ENCODE data around the gene ONECUT2. TPM values are rescaled to one million over a fixed set of nuclear protein-coding genes. Genes with fewer than 3 reads are reported as not detected.

ONECUT2 gene
- total RNA-seq, 1 experiment from 2014 or later = 1.1 TPM

DNA sequence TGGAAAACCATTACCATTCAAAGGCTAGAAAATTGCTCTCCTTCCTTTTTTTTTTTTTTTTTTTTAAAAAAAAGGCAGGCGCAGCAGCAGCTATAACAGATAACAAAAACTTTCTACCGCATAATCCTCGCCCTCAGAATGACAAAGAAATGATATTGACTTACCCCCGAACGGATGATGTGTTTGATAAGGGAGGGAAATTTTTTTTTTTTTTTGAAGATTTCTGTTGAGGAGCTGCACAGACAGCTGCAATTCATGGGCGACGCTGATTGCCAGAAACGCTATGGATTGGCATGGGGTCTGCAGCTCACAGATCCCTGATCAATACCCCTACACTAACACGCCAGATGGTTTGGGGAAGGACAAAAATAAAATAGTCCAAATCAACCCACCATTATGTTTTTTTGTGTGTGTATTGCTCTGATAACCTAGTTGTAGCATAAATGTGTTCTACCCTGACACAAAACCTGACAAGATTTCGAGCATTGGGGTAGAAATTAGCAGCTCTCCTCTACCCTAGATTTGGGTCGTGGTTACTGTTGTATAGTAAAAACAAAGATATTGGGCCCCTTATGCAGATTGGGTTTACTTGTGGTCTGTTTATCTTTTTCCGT, 3.6 kb upstream of the ONECUT2 start:
- no peak for DNase-seq (ENCODE audit: low read depth)

DNA sequence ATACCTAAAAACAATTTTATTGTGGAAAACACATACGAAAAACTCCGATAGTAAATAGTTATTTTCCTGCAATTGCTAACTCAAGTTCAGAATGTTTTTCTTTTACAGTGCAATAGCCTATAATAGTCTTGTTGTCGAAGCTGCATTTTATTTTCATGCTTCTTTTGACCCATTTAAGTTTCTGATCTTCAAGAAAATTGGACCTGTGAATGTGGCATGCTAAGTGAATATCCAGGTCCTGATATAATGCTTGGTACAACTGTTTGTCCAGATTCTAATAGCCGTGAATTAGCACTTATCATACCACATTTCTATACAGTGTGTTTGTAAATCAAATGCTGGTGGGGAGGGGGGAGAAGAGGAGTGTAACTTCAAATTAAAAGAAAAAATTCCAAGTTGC, 3.0 kb upstream of the ONECUT2 start:
- no peak for DNase-seq (ENCODE audit: low read depth)

DNA sequence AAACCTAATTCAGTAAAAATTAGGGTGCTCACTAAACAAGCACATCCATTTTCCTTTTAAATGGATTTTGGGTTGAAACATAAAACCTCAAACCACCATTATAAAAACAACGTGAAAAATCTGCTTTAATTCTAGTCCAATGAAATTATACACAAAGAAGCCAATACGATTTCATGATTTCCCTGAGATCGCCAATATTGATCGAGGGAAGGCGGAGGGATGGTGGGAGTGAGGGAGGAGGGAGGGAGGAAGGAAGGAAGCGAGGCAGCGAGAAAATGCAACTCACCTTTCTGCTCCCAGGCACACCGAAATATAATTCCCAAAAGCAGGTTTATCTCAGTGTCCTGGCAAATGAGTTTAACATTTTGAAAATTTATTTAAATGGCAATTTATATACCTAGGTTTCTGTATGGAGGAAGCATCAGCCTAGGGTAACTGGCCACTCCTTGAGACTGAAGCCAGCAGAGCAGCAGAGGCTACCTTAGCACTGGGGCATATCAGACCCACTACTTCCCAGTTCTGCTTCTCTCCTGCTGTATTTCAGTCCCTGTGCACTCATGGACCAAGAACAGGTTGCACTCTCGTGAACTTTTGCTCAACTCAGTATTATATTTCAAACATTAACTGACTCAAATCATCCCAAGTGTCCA, 2.3 kb upstream of the ONECUT2 start:
- DNase-seq (ENCODE audit: low read depth) = no peak

DNA sequence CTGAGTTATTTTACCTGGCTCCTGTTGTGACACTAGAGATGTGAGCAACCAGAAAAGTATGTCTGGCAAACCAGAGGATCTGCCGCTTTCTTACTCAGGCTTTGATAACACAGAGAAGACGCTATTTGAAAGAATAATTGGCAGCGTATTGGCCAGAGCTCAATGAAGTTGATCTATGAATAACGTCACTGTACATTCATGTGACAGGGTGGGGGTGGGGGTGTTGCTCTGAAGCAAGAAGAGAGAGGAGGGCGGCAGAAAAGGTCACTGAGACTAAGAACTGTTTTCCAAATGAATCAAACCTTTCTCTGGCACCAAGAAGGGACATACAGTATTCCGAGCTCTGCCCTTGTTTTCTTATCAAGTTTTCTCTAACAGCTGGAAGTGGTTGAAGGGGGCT, 1.7 kb upstream of the ONECUT2 start:
- no peak for DNase-seq (ENCODE audit: low read depth)

DNA sequence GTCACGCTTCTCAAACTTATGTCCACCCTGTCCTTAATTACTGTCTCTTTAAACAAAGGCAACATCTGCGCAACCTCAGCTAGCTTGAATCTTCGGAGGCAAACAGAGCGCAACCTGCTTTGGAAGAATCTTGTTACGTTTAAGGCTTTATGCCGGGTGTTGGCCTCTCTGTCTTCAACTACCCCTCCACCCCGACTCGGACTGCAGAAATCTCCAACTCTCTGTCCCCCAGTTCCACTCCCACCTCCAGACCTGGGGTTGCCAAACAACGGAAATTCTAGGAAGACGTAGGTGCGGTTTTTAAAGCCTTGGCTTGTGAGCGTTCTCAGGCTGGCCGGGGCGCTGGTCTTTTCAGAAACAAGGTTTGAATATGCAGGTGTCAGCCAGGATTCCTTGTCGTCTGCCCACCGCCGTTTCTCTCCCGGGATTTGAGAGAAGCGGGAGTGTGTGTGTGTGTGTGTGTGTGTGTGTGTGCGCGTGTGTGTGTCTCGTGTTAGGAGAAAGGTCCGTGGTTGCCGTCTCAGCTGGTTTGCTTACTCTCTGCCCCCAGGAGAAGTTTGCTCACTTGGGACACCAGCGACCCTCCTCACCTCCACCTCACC, 1.1 kb upstream of the ONECUT2 start:
- DNase-seq (ENCODE audit: low read depth) = no peak

DNA sequence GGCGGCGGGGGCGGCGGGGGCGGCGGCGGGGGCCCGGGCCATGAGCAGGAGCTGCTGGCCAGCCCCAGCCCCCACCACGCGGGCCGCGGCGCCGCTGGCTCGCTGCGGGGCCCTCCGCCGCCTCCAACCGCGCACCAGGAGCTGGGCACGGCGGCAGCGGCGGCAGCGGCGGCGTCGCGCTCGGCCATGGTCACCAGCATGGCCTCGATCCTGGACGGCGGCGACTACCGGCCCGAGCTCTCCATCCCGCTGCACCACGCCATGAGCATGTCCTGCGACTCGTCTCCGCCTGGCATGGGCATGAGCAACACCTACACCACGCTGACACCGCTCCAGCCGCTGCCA, 644 bp downstream of the ONECUT2 start:
- DNase-seq (ENCODE audit: low read depth) = no peak

DNA sequence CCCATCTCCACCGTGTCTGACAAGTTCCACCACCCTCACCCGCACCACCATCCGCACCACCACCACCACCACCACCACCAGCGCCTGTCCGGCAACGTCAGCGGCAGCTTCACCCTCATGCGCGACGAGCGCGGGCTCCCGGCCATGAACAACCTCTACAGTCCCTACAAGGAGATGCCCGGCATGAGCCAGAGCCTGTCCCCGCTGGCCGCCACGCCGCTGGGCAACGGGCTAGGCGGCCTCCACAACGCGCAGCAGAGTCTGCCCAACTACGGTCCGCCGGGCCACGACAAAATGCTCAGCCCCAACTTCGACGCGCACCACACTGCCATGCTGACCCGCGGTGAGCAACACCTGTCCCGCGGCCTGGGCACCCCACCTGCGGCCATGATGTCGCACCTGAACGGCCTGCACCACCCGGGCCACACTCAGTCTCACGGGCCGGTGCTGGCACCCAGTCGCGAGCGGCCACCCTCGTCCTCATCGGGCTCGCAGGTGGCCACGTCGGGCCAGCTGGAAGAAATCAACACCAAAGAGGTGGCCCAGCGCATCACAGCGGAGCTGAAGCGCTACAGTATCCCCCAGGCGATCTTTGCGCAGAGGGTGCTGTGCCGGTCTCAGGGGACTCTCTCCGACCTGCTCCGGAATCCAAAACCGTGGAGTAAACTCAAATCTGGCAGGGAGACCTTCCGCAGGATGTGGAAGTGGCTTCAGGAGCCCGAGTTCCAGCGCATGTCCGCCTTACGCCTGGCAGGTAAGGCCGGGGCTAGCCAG, 1.2 kb downstream of the ONECUT2 start:
- no peak for DNase-seq (ENCODE audit: low read depth)

DNA sequence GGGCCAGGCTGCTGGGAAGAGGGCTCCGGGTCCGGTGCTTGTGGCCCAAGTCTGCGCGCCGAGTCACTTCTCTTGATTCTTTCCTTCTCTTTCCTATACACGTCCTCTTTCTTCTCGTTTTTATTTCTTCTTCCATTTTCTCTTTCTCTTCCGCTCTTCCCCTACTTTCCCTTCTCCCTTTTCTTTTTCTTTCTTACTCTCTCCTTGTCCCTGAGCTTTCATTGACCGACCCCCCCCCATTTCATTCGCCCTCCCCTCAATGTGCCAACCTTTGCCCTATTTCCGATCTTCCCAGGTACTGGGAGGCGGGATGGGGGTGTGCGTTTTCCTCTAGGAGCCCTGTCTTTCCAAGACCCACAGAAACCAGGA, 1.8 kb downstream of the ONECUT2 start:
- DNase-seq (ENCODE audit: low read depth) = no peak

DNA sequence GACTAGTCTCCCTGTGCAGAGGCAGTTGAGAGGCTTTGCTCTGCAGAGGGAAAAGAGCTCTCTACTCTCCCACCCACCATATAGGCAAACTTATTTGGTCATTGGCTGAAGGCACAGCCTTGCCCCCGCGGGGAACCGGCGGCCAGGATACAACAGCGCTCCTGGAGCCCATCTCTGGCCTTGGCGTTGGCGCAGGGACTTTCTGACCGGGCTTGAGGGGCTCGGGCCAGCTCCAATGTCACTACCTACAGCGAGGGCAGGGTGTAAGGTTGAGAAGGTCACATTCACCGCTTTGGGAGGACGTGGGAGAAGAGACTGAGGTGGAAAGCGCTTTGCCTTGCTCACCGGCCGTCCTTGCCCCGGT, 2.2 kb downstream of the ONECUT2 start:
- DNase-seq (ENCODE audit: low read depth) = peak; percentile 53

DNA sequence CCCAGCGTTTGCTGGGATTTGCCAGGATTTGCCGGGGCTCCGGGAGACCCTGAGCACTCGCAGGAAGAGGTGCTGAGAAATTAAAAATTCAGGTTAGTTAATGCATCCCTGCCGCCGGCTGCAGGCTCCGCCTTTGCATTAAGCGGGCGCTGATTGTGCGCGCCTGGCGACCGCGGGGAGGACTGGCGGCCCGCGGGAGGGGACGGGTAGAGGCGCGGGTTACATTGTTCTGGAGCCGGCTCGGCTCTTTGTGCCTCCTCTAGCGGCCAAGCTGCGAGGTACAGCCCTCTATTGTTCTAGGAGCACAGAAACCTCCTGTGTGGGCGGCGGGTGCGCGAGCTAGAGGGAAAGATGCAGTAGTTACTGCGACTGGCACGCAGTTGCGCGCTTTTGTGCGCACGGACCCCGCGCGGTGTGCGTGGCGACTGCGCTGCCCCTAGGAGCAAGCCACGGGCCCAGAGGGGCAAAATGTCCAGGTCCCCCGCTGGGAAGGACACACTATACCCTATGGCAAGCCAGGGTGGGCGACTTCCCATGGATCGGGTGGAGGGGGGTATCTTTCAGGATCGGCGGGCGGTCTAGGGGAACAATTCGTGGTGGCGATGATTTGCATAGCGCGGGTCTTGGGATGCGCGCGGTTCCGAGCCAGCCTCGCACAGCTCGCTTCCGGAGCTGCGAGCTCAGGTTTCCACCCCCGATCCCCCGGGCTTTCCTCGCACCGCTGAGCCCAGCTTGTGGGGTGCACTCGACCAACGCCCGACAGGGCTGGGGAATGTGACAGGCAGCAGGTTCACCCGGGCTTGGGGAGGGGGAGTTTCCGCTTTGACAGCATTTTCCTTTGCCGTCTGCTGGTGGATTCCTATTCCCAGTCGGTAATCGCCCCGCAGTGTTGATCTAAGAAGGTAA, 2.8 kb downstream of the ONECUT2 start:
- peak; percentile 88 for DNase-seq (ENCODE audit: low read depth)

DNA sequence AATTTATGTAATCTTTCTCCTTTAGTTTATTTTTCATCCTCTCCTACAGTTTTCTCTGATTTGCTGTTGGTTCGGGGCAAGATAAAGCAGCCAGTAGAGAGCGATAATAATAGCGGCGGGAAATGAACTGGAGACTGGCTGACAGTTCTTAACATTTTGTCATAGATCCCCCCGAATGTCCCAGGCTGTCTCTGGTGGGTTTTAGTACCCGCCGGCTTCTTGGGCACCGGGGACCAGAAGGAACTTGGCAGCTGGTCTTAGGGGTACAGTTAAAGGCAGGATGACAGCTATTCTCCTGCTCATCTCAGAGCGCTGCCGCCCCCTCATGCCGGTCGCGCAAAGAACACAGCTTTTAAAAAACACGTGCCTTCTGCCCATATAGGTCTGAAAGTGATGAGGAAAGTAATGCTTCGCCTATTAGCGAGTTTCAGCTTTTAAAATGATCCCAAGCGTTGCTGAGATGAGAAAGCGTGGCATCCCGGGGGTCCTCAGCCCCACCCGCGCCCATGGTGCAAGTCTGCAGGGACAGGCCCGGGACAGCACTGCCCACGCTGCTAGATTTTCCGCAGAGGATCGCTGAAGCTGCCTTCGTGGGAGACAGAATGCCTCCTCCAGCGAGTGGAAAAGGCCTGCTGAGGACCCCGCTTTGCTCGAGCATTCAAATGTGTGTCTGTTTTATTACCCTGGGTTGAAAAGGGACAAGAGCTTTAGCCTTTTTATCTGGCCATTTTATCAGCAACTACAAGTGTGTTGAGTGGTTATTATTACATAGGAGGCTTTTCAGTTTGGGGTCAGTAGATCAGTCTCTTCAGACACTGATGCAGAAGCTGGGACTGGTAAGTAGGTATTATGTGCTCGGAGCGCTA, 3.8 kb downstream of the ONECUT2 start:
- no peak for DNase-seq (ENCODE audit: low read depth)

DNA sequence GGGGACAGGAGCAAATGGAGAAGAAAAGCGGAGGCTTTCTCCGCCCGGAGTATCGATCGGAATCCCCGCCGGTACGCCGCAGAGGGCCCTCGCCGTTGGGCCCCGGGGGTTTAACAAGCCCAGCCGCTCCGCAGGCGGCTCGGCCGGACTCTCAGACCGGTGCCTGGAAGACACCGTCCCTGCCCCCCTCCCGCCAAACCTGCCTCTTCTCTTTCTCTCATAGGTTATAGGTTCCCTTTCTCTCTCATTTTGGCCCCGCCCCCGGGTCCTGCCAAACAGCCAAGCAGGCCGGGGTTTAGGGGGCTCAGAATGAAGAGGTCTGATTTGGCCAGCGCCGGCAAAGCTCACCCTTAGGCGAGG, 4.4 kb downstream of the ONECUT2 start:
- DNase-seq (ENCODE audit: low read depth) = no peak

DNA sequence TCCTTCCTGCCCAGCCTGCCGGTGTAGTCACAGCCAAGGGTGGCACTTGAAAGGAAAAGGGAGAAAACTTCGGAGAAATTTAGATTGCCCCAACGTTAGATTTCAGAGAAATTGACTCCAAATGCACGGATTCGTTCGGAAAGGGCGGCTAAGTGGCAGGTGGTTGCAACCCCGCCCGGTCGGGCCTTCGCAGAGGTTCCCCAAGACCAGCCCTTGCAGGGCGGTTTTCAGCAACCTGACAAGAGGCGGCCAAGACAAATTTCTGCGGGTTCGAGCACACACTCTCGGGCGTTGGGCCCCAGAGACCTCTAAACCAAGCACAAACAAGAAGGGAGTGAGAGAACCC, 4.8 kb downstream of the ONECUT2 start:
- DNase-seq (ENCODE audit: low read depth) = no peak

DNA sequence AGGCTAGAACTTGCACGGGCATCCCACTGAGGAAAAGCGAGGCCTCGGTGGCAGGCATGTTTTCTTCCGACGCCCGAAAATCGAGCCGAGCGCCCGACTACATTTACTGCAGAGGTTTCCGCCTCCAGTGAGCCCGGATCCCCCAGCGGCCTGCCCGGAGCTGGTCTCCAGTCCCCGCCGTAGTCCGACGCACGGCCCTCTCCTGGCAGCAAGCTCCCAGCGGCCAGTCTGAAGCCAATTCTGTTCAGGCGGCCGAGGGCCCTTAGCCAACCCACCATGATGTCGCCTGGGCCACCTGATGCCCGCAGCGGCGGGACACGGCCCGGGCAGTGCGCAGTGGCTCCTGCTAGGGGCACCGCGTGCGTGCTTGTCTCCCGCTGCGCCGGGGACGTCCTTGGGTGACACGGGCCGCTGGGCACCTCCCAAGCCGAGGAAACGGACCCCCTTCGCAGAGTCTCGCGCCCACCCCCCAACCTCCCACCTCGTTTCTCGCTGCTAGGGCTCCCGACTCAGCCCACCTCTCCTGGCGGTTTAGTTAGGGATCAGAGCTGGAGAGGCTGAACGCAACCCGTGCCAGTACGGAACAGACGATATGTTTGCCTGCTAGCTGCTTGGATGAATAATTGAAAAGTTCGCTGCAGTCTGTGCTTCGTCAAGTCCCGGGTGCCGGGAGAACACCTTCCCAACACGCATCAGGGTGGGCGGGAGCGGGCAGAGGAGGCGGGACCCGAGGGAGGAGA, 5.3 kb downstream of the ONECUT2 start:
- DNase-seq (ENCODE audit: low read depth) = no peak

DNA sequence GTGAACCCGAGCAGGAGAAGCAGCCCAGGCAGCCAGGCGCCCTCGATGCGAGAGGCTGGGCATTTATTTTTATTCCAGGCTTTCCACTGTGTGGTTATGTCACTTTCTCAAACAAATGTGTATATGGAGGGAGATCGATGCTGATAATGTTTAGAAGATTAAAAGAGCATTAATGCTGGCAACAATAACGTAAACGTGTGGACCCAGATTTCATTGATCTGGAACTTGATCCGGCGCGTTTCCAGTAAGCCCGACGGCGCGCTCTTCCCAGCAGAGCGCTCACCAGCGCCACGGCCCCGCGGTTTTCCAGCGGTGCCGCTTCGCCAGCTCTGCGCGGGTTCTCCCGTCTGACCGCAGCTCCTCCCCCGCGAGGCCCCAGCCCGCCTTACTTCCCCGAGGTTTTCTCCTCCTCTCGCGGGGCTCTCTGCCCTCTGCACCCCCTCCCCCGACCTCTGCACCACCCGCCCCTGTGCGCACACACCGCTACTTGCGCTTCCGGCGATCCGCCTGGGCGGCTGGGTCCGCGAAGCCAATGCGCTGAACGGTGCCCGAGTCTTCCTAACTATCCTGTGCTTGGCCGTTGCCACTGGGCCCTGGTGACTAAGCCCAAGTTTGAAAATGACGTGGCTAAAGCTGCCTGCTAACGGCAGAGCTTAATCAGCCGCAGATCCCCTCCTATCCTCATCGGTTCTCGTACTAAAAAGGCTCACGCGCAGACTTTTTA, 6.1 kb downstream of the ONECUT2 start:
- DNase-seq (ENCODE audit: low read depth) = peak; percentile 49

DNA sequence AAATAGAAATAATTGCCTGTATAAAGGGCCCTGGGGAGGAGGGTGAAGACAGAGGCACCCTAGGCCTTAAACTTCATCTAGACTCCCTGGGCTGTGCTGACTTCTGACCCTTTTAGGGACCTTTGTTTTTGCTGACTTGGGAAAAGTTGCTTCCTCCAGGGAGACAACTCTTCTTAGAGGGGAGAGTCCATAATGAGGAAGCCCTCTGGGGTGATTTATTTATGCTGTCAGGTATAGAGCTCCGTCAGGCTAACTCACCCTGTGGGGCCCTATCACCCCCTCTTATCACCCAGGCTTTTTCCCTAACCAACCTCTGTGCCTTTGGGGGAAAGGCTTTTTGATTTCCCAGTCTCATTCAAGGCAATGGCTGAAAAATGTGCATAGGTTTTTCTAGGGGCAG, 8.1 kb downstream of the ONECUT2 start:
- no peak for DNase-seq (ENCODE audit: low read depth)

DNA sequence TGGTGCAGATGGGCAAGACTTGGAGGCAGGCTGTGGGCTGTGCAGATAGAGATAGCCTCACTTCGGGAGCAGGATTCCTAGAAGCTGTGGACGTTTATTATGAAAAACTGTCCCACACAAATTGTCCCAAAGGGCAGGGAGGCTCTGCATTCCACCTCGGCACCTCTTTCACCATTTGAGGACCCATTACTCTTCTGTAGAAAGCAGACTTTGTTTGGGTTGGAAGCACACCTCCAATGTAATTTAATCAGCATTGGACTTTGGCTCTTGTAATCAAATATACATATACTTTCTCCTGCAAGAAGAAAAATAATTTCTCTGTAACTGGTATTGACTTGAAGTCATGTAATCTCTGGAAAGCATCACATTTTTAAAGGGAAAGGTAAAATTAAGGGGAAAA, 8.5 kb downstream of the ONECUT2 start:
- DNase-seq (ENCODE audit: low read depth) = no peak

DNA sequence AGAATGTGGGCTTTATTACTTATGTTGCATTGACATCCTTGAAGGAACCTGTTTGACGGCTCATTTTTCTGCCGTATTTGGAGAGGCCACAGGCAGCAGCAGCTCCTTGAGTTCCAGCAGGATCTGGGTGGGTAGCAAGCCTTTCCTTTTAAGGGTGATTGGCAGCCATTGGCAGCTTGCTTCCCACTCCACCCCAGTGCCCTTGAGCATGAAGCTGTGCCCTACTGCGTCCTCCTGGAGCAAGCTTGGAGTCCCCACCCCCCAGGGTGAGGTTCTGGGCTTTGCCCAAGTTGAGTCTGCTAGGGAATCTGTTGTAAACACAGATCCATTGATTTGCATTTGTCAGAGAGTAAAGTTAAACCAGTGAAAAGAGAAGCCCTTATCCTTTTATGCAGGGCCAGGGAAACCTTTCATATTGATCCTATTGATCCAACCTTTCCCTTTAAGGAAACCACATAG, 9.2 kb downstream of the ONECUT2 start:
- DNase-seq (ENCODE audit: low read depth) = no peak

DNA sequence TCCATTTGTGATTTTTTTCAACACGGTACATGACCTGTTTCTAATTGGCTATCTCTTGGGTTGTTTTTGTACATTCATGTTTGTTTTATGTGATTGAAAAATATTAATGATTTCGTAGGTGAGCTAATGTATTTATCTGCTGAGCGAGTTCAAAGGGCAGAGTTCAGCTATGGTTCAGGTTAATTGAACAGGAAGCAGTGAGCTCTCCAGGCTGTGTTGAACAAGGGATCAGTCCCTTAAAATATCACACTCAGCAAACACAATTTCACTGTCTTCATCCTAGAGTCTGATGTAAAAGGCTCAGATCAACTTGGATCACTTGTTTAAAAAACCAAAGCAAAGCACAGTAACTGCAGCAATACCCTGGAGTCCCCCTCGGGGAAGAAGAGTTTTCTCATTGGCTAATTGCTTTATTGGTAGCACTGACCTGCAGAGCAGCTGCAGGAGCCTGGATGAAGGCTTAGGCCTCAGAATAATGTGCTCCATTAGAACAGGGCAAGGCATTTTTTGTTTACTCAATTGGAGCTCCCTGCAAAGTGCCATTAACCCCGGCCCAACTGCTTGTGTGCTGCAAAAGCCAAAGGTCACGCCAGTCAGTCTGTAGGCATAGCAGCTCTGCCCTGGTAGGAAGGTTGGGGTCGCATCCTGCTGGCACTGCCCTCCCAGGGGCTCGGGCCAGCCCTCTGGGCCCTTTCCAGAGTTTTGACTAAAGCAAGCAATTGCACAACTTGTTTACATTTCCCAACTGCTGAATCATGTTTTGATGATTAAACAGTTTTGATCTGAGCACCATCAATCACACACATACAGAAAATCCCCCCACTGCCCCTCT, 10.5 kb downstream of the ONECUT2 start:
- DNase-seq (ENCODE audit: low read depth) = no peak

Data from Daoy (cell line).